ENCODE data around the gene PLVAP.

The PLVAP gene

DNA sequence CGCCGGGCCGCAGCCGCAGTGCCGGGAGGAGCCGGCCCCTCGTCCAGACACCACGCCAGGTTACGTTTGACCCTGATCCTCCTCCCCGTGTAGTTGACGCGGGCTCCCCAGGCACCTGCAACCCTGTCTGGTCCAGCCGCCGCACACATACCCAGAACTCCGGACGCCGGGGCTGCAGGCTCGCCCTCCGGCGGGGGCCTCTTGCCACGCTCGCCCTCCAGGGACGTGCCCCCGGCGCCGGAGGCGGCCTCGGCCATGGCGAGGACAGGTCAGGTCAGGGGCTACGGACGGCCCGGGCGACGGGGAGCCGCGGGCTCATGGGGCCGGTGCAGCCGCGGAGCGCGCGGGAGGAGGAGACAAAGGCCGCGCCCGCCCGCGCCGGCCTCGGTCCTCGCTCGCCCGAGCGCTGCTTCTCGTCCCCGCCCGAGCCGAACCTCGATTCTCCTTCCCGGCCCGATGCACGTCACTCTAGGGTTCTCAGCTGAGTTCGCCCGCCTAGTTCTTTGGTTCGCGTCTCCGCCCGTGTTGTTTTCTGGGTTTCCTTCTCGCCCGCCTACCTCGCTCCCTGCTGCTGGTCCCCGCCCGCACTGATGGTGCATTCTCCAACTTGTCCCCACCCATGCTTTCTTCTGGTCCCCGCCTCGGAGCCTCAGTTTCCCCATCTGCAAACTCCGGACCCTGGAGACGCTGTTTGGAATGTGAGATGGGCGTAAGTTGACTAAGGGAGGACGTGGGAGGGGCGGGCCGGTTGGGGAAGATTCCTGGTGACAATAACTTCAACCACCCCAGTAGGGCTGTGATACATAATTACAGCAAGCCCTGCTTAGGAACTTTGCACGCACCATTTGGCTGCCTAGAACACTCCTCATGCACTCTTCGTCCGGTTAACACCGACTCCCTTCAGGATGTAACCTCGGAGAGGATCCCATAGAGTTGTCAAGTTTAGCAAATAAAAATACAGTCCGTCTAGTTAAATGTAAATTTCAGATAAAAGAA, 42.4 kb downstream of the PLVAP start, which contains the start of gene ANO8:
Gene ANO8, minus strand, starts transcription at position 442 of the 996 bp plus-strand sequence. Its CDS starts 185 bp downstream, at position 257.
- DNase-seq (ENCODE audit: low read depth) = peak; percentile 94

- peak; percentile 57 for DNase-seq (ENCODE audit: low read depth)
These were observed 43.3 kb downstream of the PLVAP start for GRCh38 chr19:17333611-17334413.

DNA sequence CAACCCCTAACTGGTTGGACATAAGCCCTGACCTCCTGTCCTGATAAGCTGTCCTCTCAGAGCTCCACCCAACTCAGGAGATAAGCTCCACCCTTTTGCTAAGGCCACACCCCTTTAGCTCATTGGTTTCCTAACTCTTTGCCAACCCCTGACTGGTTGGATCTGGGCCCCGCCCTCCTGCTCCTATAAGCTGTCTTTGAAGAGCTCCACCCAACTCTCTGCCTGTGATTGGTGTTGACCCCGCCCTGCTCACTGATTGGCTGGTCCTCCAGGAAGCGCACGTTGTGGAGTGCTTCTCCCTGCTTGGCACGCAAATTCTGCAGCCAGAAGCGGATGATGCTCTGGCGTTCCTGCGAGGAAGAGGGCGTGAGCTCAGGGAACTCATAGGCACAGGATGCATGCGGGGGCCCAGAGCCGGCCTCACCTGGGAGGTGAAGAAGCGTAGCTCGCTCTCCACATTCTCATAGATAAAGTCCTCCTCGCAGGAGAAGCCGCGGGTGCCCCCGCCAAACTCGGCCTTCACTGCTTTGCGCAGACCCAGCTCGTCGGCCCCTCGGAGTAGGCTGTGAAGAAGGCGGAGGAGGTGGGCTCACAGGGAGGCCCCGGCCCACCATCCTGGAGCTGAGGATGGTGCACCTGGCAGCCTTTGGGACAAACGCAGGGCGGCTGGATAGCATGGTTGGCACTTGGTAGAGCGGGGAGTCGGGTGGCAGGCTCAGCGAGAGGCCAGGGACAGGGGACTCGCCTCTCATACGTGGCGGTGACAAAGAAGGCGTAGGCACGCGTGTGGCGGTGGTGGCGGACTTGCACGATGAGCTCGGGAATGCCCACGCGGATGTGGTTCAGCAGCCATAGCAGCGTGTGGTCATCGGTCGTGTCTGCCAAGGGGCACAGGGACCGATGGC, 44.2 kb downstream of the PLVAP start:
- DNase-seq (ENCODE audit: low read depth) = no peak

GRCh38 chr19:17332360-17332676, 44.8 kb downstream of the PLVAP start:
- no peak for DNase-seq (ENCODE audit: low read depth)

- no peak for DNase-seq (ENCODE audit: low read depth)
These were observed 46.0 kb downstream of the PLVAP start for GRCh38 chr19:17331045-17331558.

DNA sequence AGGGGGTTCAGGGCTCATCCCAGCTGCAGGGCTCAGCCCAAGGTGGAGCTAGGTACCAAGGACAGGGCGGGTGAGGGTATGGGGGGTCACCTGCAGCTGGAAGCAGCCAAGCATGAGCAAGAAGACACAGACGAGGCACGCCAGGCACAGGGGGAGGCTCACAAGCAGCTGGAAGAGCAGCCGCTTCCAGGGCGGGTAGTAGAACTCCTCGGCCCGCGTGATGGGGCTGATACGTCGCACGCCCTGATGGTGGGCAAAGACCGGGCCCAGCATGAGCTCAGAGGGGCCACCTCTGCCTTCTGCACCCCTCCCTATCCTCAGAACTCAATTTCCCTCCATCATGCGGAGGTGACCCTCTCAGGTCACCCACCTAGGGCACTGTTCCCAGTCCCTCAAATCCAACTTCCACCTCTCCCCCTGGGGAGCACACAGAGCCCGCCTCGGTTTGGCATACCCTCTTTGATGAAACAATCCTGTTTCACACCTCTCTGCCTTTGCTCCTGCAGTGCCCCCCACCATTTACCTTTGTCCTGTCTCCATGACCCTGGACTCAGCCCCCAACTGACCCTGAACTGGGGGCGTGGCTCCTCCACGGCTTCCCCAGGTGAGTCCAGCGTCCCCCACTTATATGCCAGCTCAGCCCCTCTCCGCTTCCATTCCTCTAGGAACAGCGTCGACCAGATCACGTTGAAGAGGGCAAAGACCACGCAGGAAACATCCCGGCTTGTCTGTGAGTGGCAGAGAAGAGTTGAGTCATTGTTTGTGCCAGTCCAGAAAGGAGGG, 46.7 kb downstream of the PLVAP start:
- no peak for DNase-seq (ENCODE audit: low read depth)

GRCh38 chr19:17329366-17330261, 47.5 kb downstream of the PLVAP start:
- DNase-seq (ENCODE audit: low read depth) = no peak

GRCh38 chr19:17328517-17329365, 48.4 kb downstream of the PLVAP start:
- DNase-seq (ENCODE audit: low read depth) = no peak

GRCh38 chr19:17327654-17328516, 49.3 kb downstream of the PLVAP start:
- DNase-seq (ENCODE audit: low read depth) = peak; percentile 53

DNA sequence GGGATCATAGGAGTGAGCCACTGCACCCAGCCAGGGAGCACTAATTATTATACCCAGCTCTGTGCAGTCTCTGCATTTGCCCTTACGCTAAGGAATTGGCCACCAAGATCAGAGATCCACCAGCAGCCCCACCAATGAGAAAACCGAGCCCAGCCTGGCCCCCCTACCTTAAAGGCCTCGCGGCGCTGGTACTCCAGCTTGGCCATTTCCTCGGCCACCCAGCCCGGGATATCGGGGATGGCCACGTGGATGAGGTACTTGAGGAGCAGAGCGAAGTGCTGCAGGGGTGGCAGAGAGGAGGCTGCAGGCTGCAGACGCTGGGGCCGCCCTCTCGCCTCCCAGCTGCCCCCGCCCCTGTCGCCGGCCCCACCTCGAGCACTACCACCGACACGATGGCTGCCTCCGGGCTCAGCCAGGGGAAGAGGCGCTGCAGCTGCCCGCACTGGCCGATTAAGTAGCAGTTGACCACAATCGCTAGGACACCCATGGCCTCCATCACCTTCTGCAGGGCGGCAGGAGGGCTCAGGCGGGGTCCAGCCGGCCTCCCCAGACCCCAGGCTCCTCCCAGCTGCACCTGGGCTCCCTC, 50.0 kb downstream of the PLVAP start:
- no peak for DNase-seq (ENCODE audit: low read depth)

GRCh38 chr19:17326595-17326966, 50.6 kb downstream of the PLVAP start:
- no peak for DNase-seq (ENCODE audit: low read depth)

DNA sequence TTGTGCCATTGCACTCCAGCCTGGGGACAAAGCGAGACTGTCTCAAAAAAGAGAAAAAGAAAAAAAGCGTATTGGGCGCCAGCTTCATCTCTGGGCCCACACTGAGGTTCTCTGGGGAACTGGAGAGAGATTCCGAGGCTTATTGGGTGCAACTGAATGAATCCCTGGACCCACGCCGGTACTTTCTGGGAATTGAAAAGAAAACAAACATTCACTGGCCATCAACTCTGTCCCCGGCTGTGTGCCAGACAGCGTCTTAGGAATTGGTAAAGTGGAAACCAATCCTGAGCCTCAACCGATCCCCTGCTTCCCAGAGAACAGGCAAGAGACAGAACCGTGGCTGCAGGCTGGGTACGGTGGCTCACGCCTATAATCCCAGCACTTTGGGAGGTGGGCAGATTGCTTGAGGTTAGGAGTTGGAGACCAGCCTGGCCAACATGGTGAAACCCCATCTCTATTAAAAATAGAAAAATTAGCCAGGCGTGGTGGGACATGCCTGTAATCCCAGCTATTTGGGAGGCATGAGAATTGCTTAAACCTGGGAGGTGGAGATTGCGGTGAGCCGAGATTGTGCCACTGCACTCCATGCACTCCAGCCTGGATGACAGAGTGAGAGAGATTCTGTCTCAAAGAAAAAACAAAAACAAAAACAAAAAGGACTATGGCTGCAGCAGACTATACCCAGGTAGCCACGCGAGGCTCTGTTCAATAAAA, 51.1 kb downstream of the PLVAP start:
- DNase-seq (ENCODE audit: low read depth) = no peak

GRCh38 chr19:17325133-17325532, 52.0 kb downstream of the PLVAP start:
- DNase-seq (ENCODE audit: low read depth) = no peak

DNA sequence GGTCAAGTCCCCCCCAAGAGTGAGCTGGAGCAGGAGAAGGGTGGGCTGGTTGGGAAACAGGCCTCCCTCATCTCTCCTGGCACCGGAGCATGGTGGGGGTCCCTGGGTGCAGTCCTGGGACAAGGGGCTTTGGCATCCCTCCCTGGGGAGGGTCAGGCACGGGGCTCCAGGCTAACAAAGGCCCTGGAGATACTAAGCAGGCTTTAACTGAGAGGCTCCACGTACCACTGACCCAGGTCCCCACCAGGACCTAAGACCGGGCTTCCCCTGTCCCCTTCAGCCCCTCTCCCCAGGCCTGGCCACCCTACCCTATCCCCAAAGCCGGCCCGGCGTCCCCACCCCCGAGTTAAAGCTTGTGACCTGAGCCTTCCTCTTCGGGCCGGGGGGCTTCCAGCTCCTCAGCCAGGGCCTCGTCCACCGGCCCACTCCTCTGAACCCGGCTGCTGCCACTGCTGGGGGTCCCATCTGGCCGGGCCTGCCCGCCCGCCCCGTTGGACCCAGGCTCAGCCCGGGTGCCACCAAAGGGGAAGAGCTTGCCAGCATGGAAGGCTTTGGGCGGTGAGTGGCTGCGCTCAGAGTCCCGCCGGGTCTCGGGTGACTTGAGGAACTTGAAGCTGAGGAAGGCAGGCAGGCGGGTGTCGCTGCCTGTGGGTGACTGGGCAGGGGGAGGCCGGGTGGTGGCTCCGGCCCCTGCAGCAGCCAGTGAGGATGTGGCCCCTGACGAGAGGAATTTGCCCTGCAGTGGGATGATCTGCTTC, 52.6 kb downstream of the PLVAP start:
- DNase-seq (ENCODE audit: low read depth) = no peak

GRCh38 chr19:17323964-17324332, 53.2 kb downstream of the PLVAP start:
- DNase-seq (ENCODE audit: low read depth) = no peak

All from T follicular helper cell (primary cell).